NK-92 (cell line): Measurements from ENCODE around the gene RANBP17.

ENCODE experiments used
- DNase-seq: peaks from one replicate; lab custom pipeline; 2025; ENCODE audit not compliant: unreplicated experiment; lab: John Stamatoyannopoulos, UW

The RANBP17 gene

GRCh38 chr5:171312129-171312974 lies 450.5 kb downstream of the RANBP17 start:
- DNase-seq, result no peak

- DNase-seq, result no peak
Observed at GRCh38 chr5:171313481-171314206, 451.8 kb downstream of the RANBP17 start.

DNA sequence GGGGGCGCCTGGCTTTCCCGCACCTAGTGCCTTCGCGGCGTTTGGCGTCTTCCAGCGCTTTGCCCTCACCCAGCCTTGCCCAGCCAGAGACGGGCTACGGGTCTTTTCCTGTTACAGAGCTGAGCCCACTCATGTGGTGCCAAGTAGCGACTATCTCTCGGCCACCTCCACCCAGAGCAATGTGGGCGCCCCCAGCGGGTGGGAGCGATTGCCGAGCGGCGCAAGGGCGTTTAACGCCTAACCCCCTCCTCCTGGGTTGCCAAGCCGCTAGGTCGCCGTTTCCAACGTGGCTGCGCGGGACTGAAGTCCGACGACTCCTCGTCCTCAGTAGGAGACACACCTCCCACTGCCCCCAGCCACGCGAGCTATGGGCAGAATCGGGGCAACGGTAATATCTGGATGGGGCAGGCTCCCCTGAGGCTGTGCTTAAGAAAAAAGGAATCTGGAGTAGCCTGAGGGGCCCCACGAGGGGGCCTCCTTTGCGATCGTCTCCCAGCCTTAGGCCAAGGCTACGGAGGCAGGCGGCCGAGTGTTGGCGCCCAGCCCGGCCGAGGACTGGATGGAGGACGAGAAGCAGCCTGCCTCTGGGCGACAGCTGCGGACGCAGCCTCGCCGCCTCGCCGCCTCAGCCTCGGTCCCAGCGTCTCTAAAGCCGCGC lies 453.0 kb downstream of the RANBP17 start:
- no peak for DNase-seq

GRCh38 chr5:171315386-171315891 lies 453.6 kb downstream of the RANBP17 start:
- no peak for DNase-seq

DNA sequence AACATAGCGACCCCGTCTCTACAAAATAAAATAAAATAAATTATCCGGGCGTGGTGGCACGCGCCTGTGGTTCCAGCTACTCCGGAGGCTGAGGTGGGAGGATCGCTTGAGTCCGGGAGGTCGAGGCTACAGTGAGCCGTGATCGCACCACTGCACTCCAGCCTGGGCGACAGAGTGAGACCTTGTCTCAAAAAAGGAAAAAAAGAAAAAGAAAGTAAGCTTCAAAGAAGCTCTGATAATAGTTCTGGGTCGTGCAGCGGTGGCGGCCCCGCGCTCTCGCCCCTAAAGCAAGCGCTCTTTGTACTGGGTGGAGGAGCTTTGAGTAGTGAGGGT lies 454.1 kb downstream of the RANBP17 start:
- no peak for DNase-seq

DNA sequence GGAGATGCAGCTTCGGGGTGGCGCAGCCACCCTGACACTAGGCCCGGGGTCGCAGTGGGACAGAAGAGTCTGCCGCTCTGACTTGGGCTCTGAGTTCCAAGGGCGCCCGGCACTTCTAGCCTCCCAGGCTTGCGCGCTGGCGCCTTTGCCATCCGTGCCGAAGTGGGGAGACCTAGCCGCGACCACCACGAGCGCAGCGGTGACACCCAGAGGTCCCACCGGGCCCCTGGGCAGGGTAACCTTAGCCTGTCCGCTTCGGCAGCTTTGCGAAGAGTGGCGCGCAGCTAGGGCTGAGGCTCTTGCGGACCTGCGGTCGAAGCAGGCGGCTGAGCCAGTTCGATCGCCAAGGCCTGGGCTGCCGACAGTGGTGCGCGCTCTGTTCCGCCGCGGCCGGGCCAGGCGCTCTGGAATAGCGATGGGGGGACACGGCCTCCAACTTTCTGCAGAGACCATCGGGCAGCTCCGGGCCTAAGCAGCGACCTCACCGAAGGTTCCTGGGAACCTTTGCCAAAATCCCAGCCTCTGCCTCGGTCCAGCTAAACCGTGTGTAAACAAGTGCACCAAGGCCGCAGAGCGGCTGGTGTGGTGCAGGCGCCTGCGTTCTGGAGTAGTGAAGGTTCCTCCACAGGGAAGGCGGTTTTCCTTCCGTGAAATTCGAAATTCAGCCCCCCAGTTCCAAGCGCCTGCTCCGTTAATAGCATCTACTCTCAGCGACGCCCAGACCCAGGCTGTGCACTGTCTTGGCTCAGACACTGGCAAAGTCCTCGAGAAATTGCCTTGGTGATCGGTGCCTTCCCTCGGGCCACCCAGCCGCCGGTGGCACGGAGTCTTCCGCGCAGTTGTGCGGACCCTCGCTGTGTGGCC lies 454.7 kb downstream of the RANBP17 start:
- no peak for DNase-seq

DNA sequence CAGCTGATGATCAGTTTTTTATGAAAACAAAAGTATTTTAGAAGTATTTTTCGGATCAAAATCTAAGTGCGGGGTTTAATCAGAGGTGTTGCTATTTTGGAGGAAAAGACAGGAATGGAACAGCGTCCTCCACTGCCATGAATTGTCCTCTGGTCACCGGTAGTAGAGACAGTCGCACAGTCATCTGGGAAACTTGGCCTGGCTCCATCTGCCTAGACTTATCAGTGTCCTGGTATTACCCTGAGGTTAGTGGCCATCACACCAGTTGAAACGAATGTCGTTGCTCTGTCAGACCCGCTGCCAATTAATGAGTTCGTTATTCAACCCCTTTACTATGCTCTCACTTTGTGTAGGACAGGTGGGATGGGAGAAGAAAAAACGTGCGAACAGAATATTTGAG lies 455.4 kb downstream of the RANBP17 start:
- no peak for DNase-seq

DNA sequence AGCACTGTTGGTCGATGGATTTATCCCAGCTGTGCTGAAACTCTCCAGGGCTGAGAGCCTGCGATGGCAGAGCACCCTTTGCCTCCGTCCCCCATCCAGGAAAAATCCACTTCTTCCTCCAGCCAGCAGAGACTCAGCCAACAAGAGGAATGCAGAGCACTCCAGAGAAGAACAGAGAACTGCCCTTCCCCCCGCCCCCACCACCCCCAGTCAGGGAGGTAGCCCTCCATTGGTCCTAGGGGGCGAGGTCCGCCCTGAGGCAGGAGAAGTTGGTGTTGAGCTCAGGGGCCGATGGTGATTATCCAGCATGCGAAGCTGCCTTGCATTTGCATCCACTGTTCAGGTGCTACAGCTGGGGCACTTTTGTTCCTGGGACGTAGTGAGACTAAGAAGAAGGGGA lies 456.2 kb downstream of the RANBP17 start:
- DNase-seq, result no peak

- DNase-seq, result no peak
Observed at GRCh38 chr5:171321447-171321846, 459.6 kb downstream of the RANBP17 start.

DNA sequence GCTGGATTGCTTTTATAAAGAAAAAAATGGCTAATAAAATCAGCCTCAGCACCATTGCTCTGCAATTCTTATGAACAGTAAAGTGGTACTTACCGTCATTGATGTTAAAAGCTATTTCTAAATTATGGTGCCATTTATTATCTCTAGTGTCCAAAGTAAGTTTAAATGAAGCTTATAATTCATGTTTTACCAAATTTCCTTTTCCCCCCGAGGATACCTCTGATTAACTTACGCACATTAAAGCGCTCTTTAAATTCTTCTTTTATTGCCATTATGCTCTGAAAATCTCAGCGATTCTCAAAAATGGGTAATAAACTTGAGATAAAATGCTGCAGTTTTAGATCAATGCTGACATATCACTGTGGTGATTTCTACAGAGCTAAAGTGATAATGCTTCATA lies 460.7 kb downstream of the RANBP17 start:
- no peak for DNase-seq

- DNase-seq, result no peak
Observed at GRCh38 chr5:171323007-171323406, 461.2 kb downstream of the RANBP17 start.

DNA sequence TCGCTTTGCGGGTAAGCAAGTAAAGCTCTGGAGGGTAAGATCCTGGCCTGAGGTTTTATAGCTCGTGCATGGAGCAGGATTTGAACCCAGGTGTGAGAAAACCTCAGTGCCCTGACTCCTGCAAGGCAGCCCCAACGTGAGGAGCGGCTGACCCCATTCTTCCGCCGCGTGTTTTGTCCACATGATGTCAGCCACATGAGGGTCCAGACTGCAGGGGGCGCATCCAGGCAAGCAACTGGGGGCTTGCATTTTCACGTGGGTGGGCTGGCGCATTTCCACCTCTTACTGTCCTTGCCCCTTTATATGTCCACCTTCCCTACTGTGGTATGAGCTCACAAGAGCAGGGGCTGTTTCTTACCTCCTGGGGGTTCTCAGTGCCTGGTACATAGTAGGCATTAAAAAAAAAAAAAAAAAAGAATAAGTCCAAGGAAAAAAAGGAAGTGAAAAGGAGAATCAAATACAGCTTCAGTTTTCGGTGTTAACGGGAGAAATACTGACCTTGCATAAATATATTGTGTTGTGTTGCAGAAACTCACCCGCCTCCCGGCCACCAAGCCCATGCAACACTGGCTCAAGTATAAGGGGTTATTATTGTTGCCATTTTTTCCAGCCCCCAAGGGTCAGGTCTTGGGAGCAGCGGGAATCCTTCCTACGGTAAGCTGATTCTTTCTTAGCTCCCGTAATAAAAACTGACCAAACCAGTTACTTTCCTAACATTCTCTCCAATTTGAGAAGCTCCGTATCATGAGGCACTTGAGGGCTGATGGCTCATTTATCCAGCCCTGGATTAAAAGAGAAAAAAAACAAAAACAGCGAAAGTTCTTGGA lies 462.2 kb downstream of the RANBP17 start:
- DNase-seq, result no peak

GRCh38 chr5:171330021-171330420 lies 468.2 kb downstream of the RANBP17 start:
- no peak for DNase-seq

DNA sequence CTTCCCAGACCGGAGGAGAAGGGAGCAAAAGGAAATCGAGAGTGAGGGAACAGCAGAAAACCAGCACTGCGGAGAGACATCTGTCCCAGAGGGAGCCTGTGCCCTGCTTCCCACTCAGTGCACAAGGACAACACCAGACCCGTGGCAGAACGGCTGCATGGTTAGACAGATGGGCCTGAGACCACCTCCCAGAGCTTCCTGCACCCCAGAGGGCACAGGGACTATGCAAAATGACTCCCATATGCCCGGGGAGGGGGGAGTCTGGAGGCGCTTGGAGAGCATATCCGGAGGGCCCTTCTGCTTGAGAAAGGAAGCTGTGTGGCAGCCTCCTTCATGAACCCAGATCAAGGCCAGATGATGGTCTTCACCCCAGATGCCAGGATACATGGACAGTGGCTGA lies 473.8 kb downstream of the RANBP17 start:
- DNase-seq, result no peak

DNA sequence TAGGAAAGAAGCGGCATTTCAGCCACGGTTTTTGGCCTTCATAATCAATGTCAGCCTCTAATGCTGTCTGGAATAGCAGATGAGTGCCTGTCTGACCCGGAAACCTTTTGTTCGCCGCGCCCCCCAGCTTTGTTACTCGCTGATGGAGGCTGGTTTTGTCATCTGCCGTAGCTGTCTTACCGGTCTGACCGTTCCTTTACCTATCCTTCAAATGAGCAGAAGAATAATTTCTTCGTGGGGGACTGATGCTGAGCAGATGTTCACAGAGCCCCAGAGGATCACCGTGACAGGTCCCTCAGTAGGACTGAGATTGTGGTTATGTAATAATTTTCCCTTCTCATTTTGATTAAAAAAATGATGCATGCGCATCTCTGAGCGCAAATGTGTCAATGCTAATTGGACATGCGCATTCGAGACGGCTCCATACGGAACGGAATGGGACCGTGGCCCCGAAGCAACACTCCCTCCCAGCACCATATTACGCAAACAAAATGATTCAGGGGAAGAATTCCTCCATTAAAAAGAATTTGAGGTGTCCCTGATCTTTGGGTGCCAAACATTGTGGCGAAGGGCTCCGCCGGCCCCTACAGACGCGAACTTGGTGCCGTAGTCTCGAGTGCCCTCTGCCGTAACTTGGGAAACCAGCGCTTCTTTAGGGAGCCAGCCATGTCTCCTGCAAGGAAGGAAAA lies 474.8 kb downstream of the RANBP17 start:
- no peak for DNase-seq

GRCh38 chr5:171337210-171337569 lies 475.4 kb downstream of the RANBP17 start:
- DNase-seq, result no peak

GRCh38 chr5:171340042-171340441 lies 478.2 kb downstream of the RANBP17 start:
- no peak for DNase-seq

DNA sequence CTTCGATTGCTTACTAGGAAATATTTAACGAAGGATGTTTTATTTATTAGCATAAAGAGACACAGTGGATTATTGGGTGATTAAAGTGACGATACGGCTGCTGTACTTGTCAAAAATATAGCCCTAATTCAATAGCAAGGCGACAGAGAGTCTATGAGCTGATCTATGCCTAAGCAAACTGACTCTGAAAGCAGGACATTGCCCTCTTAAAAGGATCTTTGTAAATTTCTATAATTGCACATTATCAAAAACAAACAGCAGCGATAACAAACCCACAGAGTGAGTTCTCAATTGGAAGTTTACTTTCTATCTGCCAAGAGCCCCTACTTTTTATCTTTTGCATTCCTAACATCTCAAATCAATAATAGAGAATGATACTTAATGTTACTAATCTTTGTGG lies 478.7 kb downstream of the RANBP17 start:
- DNase-seq, result no peak

DNA sequence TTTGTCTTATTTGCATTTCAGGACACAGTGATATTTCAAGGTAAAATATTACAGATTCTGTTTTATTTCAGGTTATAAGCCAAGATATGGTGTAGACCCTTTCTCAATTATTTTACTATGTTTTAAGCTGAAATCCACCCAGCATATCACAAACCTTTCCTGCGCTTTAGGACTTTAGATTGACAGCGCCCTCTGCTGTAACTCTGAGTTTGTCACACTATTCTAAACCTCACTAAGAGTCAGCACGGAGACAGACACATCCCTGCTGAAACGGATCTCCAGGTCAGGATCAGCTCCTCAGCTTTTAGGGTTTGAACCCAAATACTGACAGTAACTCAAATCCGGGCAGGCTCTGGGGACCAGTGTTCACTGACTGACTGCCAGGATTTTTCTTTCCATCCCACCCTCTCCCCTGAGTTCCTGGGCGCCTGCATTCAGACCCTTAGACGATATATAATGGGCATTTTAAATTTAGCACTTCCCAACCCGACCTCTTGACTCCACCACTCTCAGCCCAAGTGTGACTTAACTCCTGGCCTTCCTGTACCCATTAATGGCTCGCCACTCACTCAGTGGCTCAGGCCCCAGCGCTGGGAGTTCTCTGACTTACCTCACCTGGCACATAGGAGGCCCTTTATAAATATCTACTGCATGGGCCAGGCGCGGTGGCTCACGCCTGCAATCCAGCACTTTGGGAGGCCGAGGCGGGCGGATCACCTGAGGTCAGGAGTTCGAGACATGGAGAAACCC lies 480.7 kb downstream of the RANBP17 start:
- DNase-seq, result no peak
